ENCODE measurements around the gene TMSB10.

The TMSB10 gene

DNA sequence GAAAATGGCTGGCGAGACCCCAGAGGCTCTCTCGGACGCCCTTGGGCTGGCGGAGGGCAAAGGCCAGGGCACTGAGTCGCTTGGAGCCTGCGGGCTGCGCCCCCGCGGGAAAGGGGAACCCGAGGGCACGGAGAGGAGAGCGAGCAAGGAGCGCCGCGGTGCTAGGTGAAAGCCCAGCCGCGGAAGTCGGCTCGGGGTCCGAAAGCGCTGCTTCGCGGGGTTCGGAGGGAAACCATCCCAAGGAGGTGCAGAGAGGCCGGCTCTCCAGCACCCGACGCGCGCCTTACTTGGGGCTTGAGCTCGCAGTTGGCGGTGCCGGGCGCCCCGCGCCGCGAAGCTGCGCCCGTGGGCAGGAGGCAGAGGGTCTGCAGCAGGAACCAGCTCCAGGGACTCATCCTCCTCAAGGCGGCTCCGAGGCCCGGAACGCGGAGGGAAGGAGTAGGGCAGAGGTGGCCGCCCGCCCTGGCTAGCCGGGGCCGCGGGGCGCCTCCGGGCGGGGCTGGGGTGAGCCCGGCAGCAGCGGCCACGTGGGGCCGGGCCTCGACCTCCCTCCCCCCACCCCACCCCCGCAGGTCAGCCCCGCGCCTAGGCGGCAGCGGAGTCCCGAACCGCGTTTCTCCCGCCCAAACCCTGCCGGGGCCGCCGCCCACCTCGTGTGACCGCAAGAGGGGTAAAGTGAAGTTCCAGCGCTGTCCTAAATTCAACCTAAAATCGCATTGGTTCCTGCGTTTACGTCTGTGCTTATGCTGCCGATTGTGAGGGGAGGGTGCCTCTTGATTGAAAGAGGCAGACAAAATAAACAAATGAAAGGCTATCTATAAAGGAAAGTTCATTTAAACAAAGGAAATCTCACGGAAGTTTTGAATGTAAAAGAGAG lies 24.6 kb upstream of the TMSB10 start, which contains the start of gene TRABD2A:
TSS of gene TRABD2A (minus strand) at position 440 of the 877 bp plus-strand sequence. CDS start at position 395, 45 bp downstream.
- DNase-seq, result no peak

DNA sequence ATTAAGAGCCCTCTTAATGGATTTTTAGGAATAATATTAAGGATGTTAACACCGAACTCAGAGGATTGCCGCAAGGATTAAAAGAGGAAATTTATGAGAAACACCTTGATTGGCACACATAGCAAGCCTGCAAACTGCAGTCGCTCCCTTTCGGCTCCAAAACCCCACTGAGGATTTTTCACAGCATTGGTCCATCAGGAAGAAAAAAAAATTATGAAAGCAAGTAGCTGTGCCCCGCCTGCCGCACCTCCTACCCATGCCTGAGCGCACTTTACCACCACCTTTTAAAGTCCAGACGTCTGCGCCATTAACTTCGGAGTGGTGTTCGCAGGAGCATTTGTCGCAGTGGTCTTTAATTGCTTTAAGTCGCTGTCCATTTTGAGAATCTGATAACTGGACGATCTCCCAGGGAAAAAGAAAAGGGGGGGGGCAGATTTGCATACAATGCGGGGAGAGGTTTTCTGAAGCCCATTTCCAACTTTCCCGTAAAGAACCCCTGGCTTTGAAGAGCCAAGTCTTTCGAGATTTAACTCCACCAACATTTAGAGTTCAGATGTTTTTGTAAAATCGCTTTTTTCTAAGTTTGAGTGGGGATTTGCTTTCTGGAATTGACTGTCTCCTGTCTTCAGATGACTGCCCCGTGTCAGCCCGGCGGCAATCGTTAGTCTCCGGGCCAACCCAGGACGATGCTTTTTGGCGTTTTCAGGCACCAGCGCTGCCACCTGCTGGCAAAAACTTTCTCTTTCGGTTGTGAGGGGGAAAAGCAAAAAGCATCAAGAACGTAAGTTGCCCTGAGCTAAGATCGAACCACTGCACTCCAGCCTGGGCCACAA lies 23.7 kb upstream of the TMSB10 start:
- DNase-seq, result peak in 1 of 2 experiments; percentile 49

DNA sequence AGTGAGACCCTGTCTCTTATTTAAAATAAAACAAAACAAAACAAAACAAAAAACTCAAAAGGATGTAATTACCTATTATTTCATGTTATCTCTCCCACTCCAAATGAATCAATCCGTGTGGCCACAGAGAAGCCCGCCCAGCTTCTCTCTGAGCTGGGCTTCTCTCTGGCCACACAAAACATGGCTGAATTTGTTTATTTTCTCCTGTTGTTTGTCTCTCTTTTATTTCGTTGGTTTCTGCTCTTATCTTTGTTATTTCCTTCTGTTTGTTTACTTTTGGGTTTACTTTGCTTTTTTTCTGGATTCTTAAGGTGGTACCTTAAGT lies 23.1 kb upstream of the TMSB10 start:
- DNase-seq, result no peak

- no peak for DNase-seq
Observed at GRCh38 chr2:84882775-84883550, 22.5 kb upstream of the TMSB10 start.

DNA sequence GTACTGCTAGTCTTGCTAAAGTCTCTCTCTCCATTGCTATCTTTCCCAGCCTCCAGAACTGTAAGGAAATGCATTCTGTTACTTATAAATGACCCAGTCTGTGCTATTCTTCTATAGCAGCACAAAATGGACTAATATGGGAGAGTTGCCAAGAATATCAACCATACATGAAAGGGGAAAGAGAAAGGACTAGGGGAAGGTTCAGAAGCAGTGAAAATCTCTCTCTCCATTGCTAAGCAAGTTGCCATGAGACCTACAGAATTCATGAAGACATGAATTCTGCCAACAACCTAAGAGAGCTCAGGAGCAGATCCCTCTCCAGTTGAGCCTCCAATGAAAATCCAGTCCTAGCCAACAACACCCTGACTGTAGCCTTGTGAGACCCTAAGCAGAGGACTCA lies 21.0 kb upstream of the TMSB10 start:
- no peak for DNase-seq

DNA sequence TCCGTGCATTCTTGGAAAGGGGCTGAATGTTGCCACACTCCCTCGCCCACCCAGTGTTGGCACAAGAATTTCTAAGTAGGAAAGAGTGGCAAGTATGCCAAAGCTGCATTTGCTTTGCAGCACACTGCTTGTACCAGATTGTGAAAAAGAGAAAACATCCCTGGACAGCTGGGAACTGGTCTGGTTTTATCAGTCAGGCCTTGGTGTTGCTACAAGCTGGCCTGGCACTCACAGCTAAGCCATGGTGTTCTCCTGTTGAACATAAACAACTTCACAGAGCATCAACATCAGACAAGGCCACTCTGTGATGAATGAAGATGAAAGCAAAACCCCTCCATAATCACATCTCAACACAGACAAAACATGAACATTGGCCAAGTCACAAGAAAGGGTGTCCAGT lies 20.3 kb upstream of the TMSB10 start:
- DNase-seq, result no peak

DNA sequence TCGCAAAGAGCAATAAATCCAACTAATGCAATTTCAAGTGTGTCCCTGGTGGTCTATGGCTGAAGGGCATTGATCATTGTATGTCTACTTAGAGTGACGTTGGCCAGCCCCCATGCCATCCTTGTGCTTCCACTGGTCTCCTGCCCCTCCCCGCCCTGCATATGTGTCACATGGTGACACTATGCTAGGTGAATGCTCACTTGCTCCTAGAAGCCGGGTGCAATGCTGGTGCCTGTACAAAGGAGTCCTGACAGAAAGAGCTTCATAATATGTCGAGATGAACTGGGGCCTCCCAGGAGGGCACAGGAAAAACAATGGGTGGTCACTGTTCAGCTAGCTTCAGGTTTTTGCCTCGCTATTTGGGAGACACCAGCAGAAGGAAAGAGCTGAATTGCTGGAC lies 18.7 kb upstream of the TMSB10 start:
- no peak for DNase-seq

- no peak for DNase-seq
Observed at GRCh38 chr2:84888401-84889276, 16.8 kb upstream of the TMSB10 start.

DNA sequence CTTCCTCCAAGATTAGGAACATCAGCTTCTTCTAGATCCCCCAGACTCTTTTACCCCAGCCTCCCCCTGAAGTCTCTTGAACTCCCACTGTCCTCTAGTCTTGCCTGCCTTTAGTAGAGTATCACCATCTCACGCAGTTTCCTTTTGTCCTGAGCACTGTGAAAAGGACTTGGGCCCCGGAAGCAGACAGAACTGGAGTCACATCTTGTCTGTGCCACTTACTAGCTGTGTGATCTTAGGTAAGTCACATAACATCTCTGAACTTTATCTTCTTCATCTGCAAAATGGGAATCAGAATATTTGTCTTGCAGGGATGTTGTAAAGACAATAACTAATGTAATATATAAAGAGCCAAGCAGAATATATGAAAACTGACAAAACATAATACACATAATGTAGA lies 16.1 kb upstream of the TMSB10 start:
- no peak for DNase-seq

DNA sequence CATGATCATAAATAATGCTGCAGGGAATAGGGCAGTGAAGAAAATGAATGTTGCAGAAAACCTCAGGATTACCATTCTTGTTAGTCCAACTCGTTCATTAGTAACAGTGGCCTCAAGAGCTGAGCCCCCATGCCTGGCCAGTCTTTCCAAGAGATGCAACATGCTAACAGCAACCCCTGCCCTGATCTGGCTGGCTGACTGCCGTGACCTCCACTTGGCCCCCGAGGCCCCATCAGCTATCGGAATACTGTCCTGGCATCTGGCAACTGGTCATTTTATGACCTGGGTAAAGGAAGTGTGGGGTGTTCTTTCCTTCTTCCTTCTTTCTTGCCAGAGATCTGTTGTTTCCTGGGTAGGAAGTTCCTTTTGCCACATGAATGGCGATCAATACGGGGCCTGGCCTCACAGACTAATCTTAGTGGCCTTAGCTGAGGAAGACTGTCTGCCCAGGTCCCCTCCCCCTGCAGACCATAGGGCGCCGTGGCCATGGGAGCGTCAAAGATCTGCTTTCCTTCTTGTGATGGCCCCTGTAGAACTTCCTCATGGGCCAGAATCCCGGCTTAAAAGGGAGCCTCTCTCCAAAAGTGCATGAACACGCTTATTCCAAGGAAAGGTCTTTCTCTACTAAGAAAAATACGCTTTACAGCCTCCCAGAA lies 14.0 kb upstream of the TMSB10 start:
- no peak for DNase-seq

DNA sequence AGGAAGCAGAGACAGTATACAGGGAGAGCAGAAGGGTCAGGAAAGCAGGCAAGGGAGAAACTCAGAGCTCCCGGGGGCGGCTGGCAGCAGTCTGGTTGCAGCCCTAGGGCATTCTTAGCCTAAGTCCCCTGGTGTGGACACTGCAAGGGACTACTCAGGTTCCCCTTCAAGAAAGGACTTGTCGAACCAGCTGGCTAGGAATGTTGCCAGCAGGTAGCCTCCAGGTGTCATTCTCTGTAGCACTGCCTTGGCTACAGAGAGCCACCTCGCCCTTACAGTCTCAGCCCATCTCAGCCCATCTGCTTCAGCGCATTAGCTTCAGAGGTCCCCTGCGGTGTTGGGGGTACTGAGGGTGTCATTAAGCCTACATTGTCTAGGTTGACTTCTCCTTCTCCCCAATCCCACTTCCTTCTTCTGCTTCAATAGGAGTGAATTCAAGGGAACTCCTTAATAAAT lies 11.3 kb upstream of the TMSB10 start:
- no peak for DNase-seq

GRCh38 chr2:84894758-84895520 lies 10.5 kb upstream of the TMSB10 start:
- DNase-seq, result no peak

DNA sequence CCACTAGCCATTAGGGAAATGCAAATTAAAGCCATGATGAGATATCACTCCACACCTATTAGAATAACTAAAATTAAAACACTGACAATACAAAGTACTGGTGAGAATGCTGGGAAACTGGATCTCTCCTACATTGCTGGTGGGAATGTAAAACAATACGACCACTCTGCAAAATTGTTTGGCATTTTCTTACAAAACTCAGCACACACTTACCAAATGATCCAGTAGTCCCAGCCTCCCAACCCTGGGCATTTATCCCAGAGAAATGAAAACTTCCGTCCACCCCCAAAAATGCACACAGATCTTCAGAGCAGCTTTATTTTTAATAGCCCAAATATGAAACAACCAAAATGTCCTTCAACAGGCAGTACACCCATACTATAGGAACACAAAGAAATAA lies 8.9 kb upstream of the TMSB10 start:
- DNase-seq, result no peak

DNA sequence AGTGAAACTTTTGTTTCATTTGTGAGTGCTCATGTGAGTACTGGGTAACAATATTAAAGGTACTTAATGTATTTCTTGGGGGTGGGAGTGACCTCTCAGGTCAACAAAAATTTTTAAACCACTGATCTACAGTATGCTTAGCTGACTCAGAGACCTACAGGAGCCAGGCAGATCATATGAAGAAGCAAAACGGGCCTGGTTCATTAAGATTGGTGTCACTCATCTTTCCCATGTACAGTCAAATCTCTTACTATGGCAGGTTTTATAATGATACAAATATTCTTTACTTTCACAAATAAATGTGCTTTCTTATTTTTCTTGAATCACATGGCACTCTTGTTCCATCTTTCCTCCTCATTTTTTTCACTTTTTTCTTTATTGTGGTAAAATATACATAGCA lies 7.7 kb upstream of the TMSB10 start:
- DNase-seq, result no peak

DNA sequence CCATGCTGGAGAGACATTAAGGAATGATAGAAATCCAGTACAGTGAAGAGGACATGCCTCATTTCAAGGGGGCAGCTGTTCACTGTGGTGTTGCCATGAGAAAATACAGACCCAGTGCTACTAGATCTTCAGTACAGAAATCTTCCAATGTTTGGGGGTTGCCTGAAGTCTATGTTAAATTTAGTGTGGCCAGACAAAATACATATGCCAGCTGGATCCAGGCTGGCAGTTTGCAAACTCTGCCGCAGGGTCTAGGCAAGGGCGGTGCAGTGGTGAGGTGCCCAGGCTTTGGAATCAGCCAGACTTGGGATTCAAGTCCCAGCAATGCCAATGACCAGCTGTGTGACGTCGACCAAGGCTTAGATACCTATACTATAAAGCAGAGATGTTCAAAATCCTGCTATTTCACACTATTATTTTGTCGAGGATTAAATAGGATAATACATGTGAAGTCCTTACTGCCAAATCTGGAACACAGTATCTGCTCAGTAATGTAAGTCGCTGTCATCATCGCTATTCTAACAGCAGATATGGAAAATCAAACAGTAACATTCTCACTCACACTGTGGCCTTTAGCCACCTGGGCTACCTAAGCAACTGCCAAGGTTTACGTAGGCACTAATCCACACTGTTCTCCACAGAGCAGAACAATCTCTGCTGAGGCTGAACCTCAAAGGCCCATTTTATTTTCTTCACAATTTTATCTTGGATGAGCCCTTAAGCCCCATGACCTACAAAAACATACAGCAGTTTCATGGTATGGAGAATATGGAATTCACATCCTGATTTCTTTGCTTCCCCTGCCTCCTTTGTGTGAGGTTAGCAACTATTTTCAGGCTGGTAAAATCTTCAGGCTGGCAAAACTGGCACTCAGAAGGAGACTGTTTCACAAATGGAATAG lies 5.9 kb upstream of the TMSB10 start:
- no peak for DNase-seq

GRCh38 chr2:84900971-84901370 lies 4.5 kb upstream of the TMSB10 start:
- no peak for DNase-seq

DNA sequence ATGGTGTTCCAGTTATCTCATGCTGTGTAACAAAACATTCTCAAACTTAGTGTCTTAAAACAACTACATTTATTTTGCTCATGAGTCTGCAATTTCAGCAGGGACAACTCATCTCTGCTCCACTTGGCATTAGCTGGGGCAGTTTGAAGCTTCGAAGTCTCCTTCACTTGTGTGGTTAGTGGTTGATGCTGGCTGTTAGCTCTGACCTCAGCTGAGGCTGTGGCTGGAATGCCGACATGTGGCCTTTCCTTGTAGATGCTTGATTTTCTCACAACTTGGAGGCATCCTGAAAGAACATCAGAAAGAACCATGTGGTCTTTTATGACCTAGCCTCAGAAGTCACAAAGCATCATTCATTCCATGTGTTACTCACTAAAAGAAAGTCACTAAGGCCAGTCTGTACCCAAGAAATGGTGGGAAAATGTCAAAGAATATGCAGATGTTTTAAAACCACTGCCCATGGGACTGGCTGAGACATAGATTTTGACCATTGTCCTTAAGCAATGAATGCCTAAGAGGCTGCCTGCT lies 3.8 kb upstream of the TMSB10 start:
- DNase-seq, result no peak

GRCh38 chr2:84902526-84902925 lies 2.9 kb upstream of the TMSB10 start:
- no peak for DNase-seq

GRCh38 chr2:84904151-84904550 lies 1.3 kb upstream of the TMSB10 start:
- no peak for DNase-seq
